C4-2B (cell line): ENCODE data around the gene CFAP74.

Source experiments
- H3K27ac ChIP-seq: fragments of 450-650 bp; 2 replicates; pipeline ENCODE4 v1.5.1; 2017
- ZFX ChIP-seq: fragments of 450-650 bp; IDR thresholded peaks from 2 replicates; pipeline ENCODE4 v1.6.1; 2017
- TF ChIP-seq, protein P1 (sequence below): fragments of 450-650 bp; conservative IDR thresholded peaks from 2 replicates; pipeline ENCODE4 v1.5.1; 2017; ENCODE audit warnings: mild to moderate bottlenecking

The CFAP74 gene

DNA sequence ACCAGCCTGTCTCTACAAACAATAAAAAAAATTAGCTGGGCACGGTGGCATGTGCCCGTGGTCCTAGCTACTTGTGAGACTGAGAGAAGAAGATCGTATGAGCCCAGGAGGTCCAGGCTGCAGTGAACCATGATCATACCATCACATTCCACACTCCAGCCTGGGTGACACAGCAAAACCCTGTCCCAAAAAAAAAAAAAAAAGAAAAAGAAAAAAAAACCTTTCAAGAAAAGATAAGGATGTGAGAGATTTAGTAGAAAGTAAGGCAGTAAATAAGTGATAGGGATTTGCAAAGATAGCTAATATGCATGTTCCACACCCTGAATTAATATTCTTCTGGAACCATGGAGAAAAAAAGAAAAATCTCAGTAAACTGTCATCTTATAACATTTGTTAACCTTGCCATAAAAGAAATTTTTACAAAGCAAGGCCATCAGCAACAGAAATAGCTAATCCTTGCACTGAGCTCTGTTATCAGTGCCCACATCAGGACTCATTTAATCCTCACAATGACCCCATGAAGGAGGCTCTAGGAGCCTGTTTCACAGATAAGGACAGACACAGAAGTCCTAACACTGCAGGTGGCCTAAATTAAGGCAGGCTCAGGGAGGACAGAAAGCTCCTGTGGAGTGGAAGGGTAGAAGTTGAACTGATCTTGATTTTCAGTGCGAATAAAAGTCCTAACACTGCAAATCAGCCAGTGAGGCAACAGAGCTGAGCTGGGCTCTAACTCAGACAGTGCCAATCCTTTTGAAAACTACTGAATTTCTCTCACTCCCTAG is 120.3 kb downstream of the CFAP74 start:
- no peak for TF ChIP-seq ZFX
- TF ChIP-seq, protein P1, sequence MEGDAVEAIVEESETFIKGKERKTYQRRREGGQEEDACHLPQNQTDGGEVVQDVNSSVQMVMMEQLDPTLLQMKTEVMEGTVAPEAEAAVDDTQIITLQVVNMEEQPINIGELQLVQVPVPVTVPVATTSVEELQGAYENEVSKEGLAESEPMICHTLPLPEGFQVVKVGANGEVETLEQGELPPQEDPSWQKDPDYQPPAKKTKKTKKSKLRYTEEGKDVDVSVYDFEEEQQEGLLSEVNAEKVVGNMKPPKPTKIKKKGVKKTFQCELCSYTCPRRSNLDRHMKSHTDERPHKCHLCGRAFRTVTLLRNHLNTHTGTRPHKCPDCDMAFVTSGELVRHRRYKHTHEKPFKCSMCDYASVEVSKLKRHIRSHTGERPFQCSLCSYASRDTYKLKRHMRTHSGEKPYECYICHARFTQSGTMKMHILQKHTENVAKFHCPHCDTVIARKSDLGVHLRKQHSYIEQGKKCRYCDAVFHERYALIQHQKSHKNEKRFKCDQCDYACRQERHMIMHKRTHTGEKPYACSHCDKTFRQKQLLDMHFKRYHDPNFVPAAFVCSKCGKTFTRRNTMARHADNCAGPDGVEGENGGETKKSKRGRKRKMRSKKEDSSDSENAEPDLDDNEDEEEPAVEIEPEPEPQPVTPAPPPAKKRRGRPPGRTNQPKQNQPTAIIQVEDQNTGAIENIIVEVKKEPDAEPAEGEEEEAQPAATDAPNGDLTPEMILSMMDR: no peak
- no peak overlapping the region; the same call in 1 of the 2 replicates for H3K27ac ChIP-seq

DNA sequence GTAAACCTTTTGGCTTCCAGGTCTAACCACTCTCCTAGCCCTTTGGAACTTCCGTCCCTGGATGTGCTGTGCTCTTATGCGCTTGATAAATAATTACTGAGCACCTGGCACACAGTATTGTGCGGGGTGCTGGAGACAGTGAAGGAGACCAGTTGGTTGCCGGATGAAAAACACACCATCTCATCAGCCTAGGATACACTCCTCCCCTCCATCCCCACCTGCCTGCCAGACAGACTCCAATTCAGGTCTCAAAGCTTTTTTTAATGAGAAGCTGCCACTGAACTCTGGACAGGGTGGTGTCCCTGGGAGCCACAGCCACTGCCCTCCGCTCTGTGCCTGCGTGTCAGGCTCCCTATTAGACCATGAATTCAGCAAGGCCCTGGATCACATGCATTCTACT is 121.9 kb downstream of the CFAP74 start:
- TF ChIP-seq ZFX: no peak
- TF ChIP-seq, protein P1: no peak
- H3K27ac ChIP-seq: no peak overlapping the region

DNA sequence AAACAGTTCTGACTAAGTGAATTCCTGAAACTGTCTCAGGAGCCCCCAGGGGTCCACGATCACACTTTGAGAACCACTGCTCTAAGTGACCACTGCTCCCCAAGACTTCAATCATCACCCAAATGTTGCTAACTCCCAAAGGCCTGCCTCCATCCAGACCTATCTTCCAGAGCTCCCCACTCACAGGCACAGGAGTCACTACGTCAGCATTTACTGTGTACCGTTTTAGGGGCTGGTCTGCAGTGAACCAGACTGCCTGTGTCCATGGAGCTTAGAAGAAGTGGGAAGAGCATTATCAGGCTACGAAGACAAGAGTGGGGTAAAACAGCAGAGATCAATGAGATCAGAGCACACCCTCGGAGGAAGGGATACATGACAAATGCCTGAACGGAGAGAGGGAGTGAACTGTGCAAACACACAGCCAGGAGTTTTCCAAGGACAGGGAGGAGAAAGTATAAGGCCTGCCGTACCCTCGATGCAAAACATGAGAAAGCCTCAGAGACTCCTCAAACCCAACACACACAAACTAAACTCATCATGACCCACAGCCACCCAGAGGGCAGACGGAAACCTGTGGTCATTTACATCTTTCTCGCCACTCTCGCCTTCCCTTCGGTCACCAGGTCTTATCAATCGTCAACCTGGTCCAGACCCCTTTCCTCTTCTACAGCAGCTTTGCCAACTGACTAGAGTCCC is 122.8 kb downstream of the CFAP74 start:
- H3K27ac ChIP-seq: no peak overlapping the region
- TF ChIP-seq, protein P1: no peak
- TF ChIP-seq ZFX: no peak

DNA sequence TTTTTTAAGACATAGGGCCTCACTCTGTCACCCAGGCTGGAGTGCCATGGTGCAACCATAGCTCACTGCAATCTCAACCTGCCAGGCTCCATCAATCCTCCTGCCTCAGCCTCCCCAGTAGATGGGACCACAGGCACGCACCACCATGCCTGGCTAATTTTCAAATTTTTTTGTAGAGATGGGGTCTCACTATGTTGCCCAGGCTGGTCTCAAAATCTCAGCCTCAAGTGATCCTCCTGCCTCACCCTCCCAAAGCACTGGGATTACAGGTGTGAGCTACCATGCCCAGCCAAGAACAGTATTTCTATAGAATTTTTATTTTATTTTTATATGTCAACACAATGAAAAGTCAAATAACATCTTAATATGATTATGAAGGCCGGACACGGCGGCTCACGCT is 123.6 kb downstream of the CFAP74 start:
- no peak overlapping the region for H3K27ac ChIP-seq
- TF ChIP-seq, protein P1: no peak
- no peak for TF ChIP-seq ZFX

DNA sequence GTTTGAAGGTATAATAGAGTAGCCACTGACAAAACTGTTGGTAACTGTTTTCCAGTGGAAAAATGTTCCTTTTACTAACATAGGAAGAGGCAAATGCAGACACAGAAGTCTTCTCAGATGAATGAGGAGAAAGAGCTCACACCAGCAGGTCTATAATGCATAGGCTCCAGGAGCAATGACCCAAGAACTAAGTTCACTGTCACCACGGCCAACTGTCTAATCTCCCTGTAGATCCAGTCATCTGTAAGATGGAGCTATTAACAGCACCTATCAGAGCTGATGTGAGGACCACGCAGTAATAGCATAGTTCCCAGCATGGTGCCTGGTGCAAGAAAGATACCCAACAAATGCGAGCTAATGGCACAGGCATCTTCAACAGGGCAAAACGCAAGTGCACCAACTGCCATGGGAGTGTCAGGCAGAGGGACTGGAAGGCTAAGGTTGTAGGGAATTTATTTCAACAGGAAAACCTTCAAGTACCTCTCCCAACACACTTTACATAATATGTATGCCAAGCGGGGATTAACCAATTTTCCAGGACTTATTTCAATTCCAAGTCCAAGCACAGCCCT is 125.6 kb downstream of the CFAP74 start:
- no peak overlapping the region for H3K27ac ChIP-seq

DNA sequence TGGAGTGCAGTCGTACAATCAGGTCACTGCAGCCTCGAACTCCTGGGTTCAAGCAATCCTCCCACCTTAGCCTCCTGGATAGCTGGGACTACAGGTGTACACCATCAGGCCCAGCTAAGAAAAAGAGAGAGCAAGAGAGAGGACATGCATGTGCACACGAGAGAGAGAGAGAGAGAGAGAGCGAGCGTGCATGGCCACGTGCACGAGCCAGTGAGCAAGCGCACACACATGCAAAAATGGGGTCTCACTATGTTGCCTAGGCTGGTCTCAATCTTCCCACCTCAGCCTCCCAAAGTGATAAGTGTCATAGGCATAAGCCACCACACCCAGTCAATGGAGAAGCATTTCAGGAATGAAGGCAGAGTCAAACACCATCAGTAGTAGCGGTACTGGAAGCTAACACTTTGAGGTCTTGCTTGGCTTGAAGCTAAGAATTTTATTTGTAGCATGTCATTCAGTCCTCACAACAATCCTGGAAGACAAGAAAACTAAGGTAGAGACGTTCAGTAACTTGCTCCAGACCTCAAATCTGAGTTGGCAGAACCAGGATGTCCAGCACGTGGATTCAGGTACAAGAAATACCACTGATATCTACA is 127.2 kb downstream of the CFAP74 start:
- H3K27ac ChIP-seq: no peak overlapping the region
- TF ChIP-seq, protein P1: no peak
- no peak for TF ChIP-seq ZFX

More for the DNA sequence above, 125.6 kb downstream of the CFAP74 start:
- TF ChIP-seq ZFX: no peak
- TF ChIP-seq, protein P1: no peak

DNA sequence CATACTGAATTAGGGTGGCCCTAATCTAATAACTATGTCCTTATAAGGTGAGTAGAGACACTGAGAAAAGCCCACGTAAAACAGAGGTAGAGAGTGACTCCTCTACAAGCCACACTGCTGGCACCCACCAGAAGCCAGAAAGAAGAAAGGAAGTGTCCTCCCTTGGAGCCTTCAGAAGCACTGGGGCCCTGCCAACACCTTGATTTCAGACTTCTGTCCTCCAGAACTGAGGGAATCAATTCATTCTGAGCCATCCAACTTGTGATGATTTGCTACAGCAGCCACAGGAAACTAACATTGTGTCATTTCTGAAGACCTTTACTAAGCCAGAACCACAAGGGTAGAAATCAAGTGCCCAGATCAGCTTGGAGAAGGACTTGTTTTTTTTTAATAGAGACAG is 127.7 kb downstream of the CFAP74 start:
- no peak for TF ChIP-seq ZFX
- TF ChIP-seq, protein P1: no peak
- no peak overlapping the region for H3K27ac ChIP-seq
